IMR-90 (cell line): ENCODE measurements around the gene RNF123. TPM values are rescaled to one million over a fixed set of nuclear protein-coding genes. Genes with fewer than 3 reads are reported as not detected.

Experiments used
- ATAC-seq: fragments of 200-7000 bp; cut with Tn5 transposase; 2 replicates; pipeline ENCODE4 v1.9.1; 2020; ENCODE audit warnings: low read depth, mild to moderate bottlenecking, moderate library complexity
- BruUV-seq: library from RNA; stranded (reverse); fragments of 400-500 nt; replicated peaks from 2 replicates; lab custom pipeline; 2021; lab: Mats Ljungman, UMichigan
- CTCF ChIA-PET: fragments of 300-600 bp; formaldehyde crosslinking; extraction: SDS; loops from one replicate; lab custom pipeline; 2021; ENCODE audit warnings: antibody characterized with exemption; lab: Yijun Ruan, JAX
- POLR2A ChIA-PET: fragments of 300-600 bp; sonication (Branson Sonifier 250); formaldehyde crosslinking; loops from one replicate; lab custom pipeline; 2022; ENCODE audit warnings: antibody characterized with exemption; ENCODE audit not compliant: unreplicated experiment; lab: Charles Lee
- DNase-seq: peaks from one replicate; pipeline ENCODE4 v3.0.0; 2013
- H2AFZ ChIP-seq: replicated peaks from 2 replicates; pipeline ENCODE3; 2013; ENCODE audit warnings: low read length, mild to moderate bottlenecking; ENCODE audit not compliant: poor library complexity
- H2AK5ac ChIP-seq: 2 replicates; pipeline ENCODE4 v1.6.1; 2013; ENCODE audit warnings: low read depth, low read length, inconsistent platforms
- H2AK9ac ChIP-seq: replicated peaks from 2 replicates; pipeline ENCODE3; 2013; ENCODE audit warnings: mild to moderate bottlenecking, low read depth, low read length, moderate library complexity; ENCODE audit not compliant: poor library complexity
- H2BK120ac ChIP-seq: 2 replicates; pipeline ENCODE4 v1.6.1; 2013; ENCODE audit warnings: low read depth, low read length, inconsistent platforms
- H2BK15ac ChIP-seq: 3 replicates; pipeline ENCODE4 v1.6.1; 2013; ENCODE audit warnings: low read depth, low read length, inconsistent platforms
- H2BK20ac ChIP-seq: 2 replicates; pipeline ENCODE4 v1.6.1; 2013; ENCODE audit warnings: low read depth, mild to moderate bottlenecking, inconsistent platforms, low read length, moderate library complexity
- H2BK5ac ChIP-seq: 2 replicates; pipeline ENCODE4 v1.6.1; 2013; ENCODE audit warnings: mild to moderate bottlenecking, low read depth, low read length, inconsistent platforms; ENCODE audit not compliant: poor library complexity, severe bottlenecking
- H3K14ac ChIP-seq: replicated peaks from 2 replicates; pipeline ENCODE4 v1.6.1; 2013; ENCODE audit warnings: low read depth, low read length, inconsistent platforms
- H3K18ac ChIP-seq: 2 replicates; pipeline ENCODE4 v1.6.1; 2013; ENCODE audit warnings: low read depth, low read length, control low read depth
- H3K23ac ChIP-seq: 2 replicates; pipeline ENCODE4 v1.6.1; 2013; ENCODE audit warnings: low read depth, low read length, inconsistent platforms
- H3K27ac ChIP-seq: 2 replicates; pipeline ENCODE4 v1.5.1; 2013; ENCODE audit warnings: mild to moderate bottlenecking, control low read depth, low read length; ENCODE audit not compliant: insufficient read depth
- H3K27me3 ChIP-seq: 2 replicates; pipeline ENCODE4 v1.6.1; 2013; ENCODE audit warnings: low read length; ENCODE audit not compliant: control insufficient read depth, insufficient read depth
- H3K36me3 ChIP-seq: 2 replicates; pipeline ENCODE4 v1.6.1; 2013; ENCODE audit warnings: low read length, mixed read lengths; ENCODE audit not compliant: control insufficient read depth, insufficient read depth
- H3K4ac ChIP-seq: 2 replicates; pipeline ENCODE4 v1.6.1; 2013; ENCODE audit warnings: low read depth, low read length, inconsistent platforms
- H3K4me1 ChIP-seq: 2 replicates; pipeline ENCODE4 v1.6.1; 2013; ENCODE audit warnings: low read length, mixed read lengths; ENCODE audit not compliant: control insufficient read depth, insufficient read depth
- H3K4me2 ChIP-seq: 2 replicates; pipeline ENCODE4 v1.6.1; 2013; ENCODE audit warnings: low read depth, mild to moderate bottlenecking, control low read depth, low read length, moderate library complexity
- H3K4me3 ChIP-seq: 2 replicates; pipeline ENCODE4 v1.5.1; 2013; ENCODE audit warnings: low read depth, mild to moderate bottlenecking, control low read depth, low read length, moderate library complexity; ENCODE audit not compliant: insufficient read depth
- H3K56ac ChIP-seq: 2 replicates; pipeline ENCODE4 v1.6.1; 2013; ENCODE audit warnings: low read length, inconsistent platforms; ENCODE audit not compliant: insufficient read depth; ENCODE audit errors: extremely low read depth
- H3K79me1 ChIP-seq, 2 experiments: 2 replicates each; pipeline ENCODE4 v1.6.1; 2013; ENCODE audit warnings: low read length in 2 of 2, inconsistent platforms in 1 of 2, low read depth in 1 of 2
- H3K9ac ChIP-seq: 2 replicates; pipeline ENCODE4 v1.6.1; 2013; ENCODE audit warnings: low read depth, low read length, control low read depth
- H3K9me1 ChIP-seq: 2 replicates; pipeline ENCODE4 v1.6.1; 2013; ENCODE audit warnings: low read length, inconsistent platforms; ENCODE audit not compliant: insufficient read depth
- H3K9me3 ChIP-seq: 2 replicates; pipeline ENCODE4 v1.6.1; 2013; ENCODE audit warnings: low read length; ENCODE audit not compliant: control insufficient read depth, insufficient read depth
- H4K20me1 ChIP-seq: 2 replicates; pipeline ENCODE4 v1.6.1; 2013; ENCODE audit warnings: low read length, inconsistent platforms; ENCODE audit not compliant: insufficient read depth
- H4K5ac ChIP-seq: 2 replicates; pipeline ENCODE4 v1.6.1; 2013; ENCODE audit warnings: mild to moderate bottlenecking, low read depth, low read length, control low read depth
- H4K8ac ChIP-seq, 2 experiments: 2 replicates each; pipeline ENCODE4 v1.6.1; 2013; ENCODE audit warnings: low read depth in 2 of 2, low read length in 2 of 2, control low read depth in 1 of 2, inconsistent platforms in 1 of 2
- H4K91ac ChIP-seq: 2 replicates; pipeline ENCODE4 v1.6.1; 2013; ENCODE audit warnings: low read depth, low read length, inconsistent platforms; ENCODE audit not compliant: insufficient read depth
- POLR2A ChIP-seq: IDR thresholded peaks from 2 replicates; pipeline ENCODE4 v1.6.1; 2012; ENCODE audit warnings: mild to moderate bottlenecking, low read depth, low read length
- RAD21 ChIP-seq: IDR thresholded peaks from 2 replicates; pipeline ENCODE4 v1.6.1; 2012; ENCODE audit warnings: low read length, improper control_type of control experiment
- RCOR1 ChIP-seq: IDR thresholded peaks from 2 replicates; pipeline ENCODE4 v1.6.1; 2012; ENCODE audit warnings: mild to moderate bottlenecking, low read length, improper control_type of control experiment; ENCODE audit not compliant: insufficient replicate concordance
- RFX5 ChIP-seq: IDR thresholded peaks from 2 replicates; pipeline ENCODE4 v1.8.0; 2012; ENCODE audit warnings: low read depth, mild to moderate bottlenecking, low read length, moderate library complexity
- SMC3 ChIP-seq: fragments of 150-350 bp; IDR thresholded peaks from 2 replicates; pipeline ENCODE4 v1.6.1; 2016; ENCODE audit warnings: low read depth, mild to moderate bottlenecking, antibody characterized with exemption, low read length, moderate library complexity
- WGBS, 2 experiments: methylation state at CpG; one replicate each; pipeline versions ENCODE4 v1.1.5 to v1.1.7; 2013; ENCODE audit warnings: missing lambda C conversion rate in 2 of 2; ENCODE audit not compliant: insufficient read length in 1 of 2; ENCODE audit errors: extremely low coverage in 2 of 2; 5-methylcytosine and 5-hydroxymethylcytosine counted together
- dilution Hi-C: fragments of 300-500 bp; cut with HindIII; formaldehyde crosslinking; loops from one replicate; pipeline ENCODE4 v1.14.3; 2018; ENCODE audit warnings: low sequenced_read_pairs; ENCODE audit not compliant: unreplicated experiment
- in situ Hi-C: fragments of 300-500 bp; cut with MboI; formaldehyde crosslinking; loops from 3 replicates; pipeline ENCODE4 v1.14.3; 2019; ENCODE audit warnings: low sequenced_read_pairs, inconsistent platforms, mixed read lengths
- intact Hi-C: fragments of 100-400 bp; cut with micrococcal nuclease; formaldehyde crosslinking; loops from 2 replicates; pipeline ENCODE4 v1.10.0; 2022
- polyA plus RNA-seq, 3 experiments: library from polyadenylated mRNA; depleted of rRNA; stranded (reverse); fragments of >200 nt; gene quantifications; 2 replicates each; pipeline ENCODE4 v1.2.3, GENCODE V29; 2012; ENCODE audit warnings: low replicate concordance in 1 of 3
- total RNA-seq: library from RNA; depleted of rRNA; stranded (reverse); fragments of >200 nt; gene quantifications from 2 replicates; pipeline ENCODE4 v1.2.3, GENCODE V29; 2012
- TF ChIP-seq, protein P1 (sequence below): fragments of 150-350 bp; IDR thresholded peaks from 2 replicates; pipeline ENCODE4 v1.6.1; 2017; ENCODE audit warnings: mild to moderate bottlenecking, antibody characterized with exemption, low read length, low read depth
- TF ChIP-seq, protein P2 (sequence below): conservative IDR thresholded peaks from 2 replicates; pipeline ENCODE4 v1.5.1; 2012; ENCODE audit warnings: mild to moderate bottlenecking, low read depth, low read length, improper control_type of control experiment

Gene RNF123
- total and polyA plus RNA-seq, 2 of the 4 experiments (the other 2 are of a cell fraction): 13.4 to 37.7 TPM

DNA sequence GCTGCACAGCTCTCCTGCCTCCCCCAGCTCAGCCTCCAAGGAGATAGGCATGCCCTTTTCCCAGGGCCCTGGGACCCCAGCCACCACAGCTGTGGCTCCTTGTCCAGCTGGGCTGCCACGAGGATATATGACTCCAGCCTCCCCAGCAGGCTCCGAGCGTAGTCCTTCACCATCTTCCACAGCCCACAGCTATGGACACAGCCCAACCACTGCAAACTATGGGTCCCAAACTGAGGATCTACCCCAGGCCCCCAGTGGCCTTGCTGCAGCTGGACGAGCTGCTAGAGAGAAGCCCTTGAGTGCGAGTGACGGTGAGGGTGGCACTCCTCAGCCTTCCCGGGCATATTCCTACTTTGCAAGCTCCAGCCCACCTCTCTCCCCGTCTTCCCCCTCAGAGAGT, 35.7 kb upstream of the RNF123 start:
- no TSS peak for BruUV-seq
- Histone ChIP-seq H3K9me1 (0 out of 2 replicates have a peak, but pooled peaks cover 3% of the 10 kb centered on the region), H4K91ac (no peak overlapping the region), H4K8ac (no peak overlapping the region), H2AK5ac (no peak overlapping the region), H2BK5ac (no peak overlapping the region), H3K9ac (no peak overlapping the region), H3K4ac (no peak overlapping the region), H2BK15ac (no peak overlapping the region), H3K79me1 (no peaks in the 10 kb centered on the region), H4K5ac (no peak overlapping the region), H3K56ac (no peak overlapping the region), H2BK20ac (no peak overlapping the region), H3K23ac (no peak overlapping the region), H3K36me3 (no peaks in the 10 kb centered on the region), H2AFZ (no peak overlapping the region), H4K20me1 (no peaks in the 10 kb centered on the region), H3K4me2 (no peak overlapping the region), H3K18ac (no peak overlapping the region), H3K4me1 (no peaks in the 10 kb centered on the region), H3K27me3 (peaks cover 40% of the 10 kb centered on the region), H3K4me3 (no peak overlapping the region), H3K27ac (no peak overlapping the region), H3K9me3 (no peaks in the 10 kb centered on the region), H2BK120ac (no peak overlapping the region), H3K14ac (no peak overlapping the region), H2AK9ac (no peak overlapping the region)
- POLR2A ChIA-PET: no interaction called here
- intact Hi-C loops: no loop called here
- WGBS, 2 experiments: 0% methylated on average over 1 of the region's 8 CpGs; no CpG with 5 or more reads in 1 of the 2 experiments
- in situ Hi-C loops: no loop called here
- no peak for DNase-seq
- TF ChIP-seq, protein P1, sequence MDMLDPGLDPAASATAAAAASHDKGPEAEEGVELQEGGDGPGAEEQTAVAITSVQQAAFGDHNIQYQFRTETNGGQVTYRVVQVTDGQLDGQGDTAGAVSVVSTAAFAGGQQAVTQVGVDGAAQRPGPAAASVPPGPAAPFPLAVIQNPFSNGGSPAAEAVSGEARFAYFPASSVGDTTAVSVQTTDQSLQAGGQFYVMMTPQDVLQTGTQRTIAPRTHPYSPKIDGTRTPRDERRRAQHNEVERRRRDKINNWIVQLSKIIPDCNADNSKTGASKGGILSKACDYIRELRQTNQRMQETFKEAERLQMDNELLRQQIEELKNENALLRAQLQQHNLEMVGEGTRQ: no peak
- no peak for TF ChIP-seq RCOR1
- no peak for TF ChIP-seq SMC3
- no peak for TF ChIP-seq RAD21
- no peak for TF ChIP-seq RFX5
- TF ChIP-seq, protein P2, sequence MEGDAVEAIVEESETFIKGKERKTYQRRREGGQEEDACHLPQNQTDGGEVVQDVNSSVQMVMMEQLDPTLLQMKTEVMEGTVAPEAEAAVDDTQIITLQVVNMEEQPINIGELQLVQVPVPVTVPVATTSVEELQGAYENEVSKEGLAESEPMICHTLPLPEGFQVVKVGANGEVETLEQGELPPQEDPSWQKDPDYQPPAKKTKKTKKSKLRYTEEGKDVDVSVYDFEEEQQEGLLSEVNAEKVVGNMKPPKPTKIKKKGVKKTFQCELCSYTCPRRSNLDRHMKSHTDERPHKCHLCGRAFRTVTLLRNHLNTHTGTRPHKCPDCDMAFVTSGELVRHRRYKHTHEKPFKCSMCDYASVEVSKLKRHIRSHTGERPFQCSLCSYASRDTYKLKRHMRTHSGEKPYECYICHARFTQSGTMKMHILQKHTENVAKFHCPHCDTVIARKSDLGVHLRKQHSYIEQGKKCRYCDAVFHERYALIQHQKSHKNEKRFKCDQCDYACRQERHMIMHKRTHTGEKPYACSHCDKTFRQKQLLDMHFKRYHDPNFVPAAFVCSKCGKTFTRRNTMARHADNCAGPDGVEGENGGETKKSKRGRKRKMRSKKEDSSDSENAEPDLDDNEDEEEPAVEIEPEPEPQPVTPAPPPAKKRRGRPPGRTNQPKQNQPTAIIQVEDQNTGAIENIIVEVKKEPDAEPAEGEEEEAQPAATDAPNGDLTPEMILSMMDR: no peak
- no peak for TF ChIP-seq POLR2A
- no peak for ATAC-seq
- dilution Hi-C loops: no loop called here
- CTCF ChIA-PET: no interaction called here
